ENCODE data around the gene NADSYN1.

NADSYN1 gene

DNA sequence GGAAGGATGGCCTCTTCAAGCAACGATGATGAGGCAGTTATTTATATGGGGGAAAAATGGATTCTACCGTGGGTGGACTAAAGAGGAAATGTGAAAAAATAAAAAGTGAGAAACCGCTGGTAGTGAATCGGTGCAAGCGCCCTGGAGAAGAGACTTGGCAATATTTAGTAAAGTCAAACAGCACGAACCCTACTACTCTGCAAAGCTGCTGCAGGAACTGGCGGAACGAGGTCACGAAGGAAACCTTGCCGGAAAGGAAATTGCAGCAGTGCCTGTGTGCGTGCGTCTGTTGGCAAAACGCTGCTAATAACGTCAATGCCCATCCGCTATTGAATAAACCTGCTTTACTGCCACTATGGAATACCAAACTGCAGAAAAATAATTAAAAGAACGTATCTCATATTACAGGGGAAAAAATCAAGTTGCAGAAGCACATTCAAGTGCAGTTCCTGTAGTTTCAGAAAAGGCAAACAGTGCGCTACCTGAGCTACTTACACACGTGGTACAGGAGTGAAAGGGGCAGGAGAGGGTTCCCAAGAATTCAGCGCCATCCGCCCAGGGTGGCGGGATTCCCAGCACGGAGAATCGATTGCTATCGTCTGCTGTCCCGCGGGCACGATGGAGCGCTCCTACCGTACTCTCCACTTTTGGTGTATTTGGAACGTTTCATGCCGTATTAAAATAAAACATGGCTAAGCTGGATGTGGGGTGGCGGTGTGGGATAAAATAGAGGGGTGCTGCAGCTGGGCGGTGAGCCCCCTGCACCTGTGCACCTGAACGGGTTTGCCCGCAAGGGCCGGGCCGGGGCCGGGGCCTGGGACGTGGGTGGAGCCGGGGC, 585 bp upstream of the NADSYN1 start:
- DNase-seq = peak; percentile 60

DNA sequence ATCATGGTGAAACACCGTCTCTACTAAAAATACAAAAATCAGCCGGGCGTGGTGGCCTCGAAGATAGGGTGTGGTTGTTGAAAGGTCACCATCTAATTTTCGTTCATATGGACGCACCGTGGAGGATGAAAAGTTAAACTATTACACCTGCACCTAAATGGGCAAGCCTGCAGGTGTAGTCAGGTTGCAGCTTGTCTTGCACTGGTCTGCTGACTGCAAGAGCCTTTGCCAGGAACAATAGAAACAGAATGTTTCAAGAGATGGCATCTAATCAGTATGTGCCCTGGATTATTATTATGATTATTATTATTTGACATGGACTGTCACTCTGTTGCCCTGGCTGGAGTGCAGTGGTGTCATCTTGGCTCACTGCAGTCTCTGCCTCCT, 908 bp downstream of the NADSYN1 start:
- DNase-seq = no peak

DNA sequence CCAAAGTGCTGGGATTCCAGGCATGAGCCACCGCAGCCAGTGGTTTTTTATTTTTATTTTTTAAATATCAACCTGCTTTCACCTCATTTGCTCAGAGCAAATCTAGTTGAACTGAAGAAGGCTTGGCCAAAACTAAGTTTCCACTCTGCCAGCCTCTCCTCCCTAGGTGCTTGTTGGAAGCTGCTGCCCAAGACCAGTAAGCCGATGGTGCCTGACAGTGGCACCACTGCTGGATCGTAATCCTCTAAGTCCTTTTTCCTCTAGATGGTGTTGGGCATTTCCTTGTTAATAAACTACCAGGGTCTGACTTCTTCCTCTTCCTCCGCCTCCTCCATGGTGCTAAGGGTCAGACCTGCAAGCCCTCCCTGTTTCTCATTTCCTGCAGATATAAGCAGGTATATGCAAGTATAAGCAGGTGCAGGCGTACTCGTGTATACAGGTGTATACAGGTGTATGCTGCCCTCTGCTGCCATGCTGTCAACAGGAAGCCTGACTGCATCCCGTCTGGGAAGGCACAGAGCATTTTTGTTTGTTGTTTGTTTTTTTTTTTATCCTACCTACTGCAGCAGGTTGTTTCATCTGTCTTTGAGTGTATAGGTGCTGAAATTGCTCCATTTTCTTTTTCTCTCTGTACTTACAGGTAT, 1.6 kb downstream of the NADSYN1 start:
- no peak for DNase-seq

DNA sequence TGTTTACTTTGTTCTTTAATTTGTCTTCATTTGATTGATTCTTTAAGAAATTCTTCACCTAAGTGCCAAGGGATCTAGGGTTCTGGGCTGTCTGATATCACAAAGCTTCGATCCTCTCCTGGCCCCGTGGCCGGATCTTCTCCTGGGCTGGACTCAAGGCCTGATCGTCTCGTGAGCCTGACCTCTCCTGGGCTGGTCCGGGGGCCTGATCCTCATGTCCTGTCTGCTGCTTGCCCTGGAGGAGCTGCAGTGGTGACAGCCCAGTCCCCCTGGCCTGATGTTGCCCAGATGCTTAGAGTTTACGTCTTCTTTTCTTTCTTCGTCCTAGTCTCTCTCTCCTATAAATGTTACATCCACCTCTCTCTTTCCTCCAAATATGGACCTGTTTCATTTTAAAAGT, 3.3 kb downstream of the NADSYN1 start:
- no peak for DNase-seq

DNA sequence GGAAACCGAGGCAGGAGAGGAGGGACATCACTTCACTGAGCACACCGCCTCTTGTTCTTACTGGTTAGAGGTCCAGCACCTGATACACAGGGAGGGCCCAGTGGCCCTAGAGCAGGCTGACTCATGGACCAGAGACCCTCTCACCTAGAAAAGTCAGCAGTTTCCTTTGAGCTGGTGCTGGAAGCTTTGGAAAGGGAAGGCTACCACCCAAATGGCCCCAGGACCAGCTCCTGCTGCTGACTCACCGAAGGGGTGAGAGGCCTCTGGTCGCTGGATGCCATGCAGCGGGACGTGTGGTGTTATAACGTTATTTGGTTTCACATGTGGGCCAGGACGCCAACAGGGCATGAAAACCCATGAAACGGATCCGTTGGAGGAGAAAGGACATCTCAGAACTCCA, 3.8 kb downstream of the NADSYN1 start:
- DNase-seq = no peak

DNA sequence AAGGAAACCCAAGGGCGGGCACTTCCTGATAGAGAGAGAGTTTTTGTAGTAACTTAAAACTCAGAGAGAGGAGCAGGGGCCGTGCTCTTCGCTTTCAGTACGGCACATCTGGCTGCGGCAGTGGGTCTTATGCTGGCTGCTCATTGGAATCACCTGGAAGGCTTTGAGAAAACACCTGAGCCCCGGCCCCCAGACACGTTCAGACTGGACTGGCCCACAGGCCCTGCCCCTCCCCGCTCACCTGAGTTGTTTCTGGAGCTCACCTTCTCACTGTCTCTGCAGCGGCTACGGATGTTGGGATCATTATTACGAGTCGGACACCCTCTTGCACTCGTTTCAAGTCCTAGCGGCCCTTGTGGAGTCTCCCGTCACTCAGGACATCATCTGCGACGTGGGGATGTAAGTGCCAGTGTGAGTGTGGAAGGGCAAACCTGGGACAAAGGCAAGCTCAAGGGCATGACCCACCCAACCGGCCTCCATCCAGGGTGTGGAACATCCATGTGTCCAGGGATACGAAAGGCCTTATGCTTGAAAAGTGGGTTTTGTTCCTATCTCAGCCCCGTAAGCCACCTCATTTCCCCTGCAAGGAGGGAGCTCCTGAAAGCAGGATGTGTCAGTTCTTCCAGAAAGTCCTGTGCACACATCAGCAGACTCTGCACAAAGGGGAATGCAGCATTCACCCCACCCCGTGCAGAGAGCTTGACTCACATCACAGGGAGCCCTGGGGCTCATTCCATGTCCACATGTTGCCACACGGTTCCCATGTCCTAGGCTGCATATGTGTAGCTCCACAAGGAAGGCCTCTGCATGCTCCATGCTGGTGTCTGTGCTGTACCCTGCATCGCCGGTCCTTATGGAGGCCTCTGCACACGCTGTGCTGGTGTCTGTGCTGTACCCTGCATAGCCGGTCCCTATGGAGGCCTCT, 5.4 kb downstream of the NADSYN1 start:
- DNase-seq = no peak

DNA sequence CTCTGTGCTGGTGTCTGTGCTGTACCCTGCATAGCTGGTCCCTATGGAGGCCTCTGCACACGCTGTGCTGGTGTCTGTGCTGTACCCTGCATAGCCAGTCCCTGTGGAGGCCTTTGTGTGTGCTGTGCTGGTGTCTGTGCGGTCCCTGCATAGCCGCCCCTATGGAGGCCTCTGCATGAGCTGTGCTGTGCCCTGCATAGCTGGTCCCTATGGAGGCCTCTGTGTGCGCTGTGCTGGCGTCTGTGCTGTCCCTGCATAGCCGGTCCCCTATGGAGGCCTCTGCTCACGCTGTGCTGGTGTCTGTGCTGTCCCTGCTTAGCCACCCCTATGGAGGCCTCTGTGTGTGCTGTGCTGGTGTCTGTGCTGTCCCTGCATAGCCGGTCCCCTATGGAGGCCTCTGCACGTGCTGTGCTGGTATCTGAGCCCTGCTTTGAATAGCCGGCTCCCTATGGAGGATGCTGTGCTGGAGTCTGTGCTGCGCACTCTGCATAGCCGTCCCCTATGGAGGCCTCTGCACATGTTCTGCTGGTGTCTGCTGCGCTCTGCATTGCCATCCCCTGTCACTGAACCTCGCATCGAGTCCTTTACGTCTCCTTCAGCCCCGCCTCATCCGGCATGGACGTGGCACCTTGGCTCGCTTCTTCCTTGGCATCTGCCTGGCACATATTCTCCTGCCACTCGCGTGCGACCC, 6.2 kb downstream of the NADSYN1 start:
- DNase-seq = no peak

DNA sequence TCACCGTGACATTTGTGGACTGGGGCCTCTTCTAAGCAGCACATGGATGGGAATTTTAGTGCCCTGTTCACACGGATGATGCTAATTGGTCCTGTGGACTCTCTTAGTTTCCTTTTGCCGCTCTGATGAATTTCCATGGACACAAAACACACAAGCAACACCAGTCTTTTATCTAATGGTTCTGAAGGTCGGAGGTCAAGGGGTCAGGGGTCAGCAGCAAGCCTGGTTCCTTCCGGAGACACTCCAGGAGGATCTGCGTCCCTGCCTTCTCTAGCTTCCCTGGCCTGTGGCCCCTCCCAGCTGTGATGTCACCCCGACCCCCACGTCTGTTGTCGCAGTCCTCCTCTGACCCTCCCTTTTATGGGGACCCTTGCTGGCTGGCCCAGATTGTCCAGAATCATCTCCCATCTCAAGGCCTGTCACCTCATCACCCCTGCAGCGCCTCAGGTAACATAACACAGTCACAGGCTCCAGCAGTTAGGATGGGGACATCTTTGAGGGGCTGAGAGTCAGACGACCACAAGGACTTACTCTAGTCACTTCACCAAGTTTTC, 6.8 kb downstream of the NADSYN1 start:
- no peak for DNase-seq

DNA sequence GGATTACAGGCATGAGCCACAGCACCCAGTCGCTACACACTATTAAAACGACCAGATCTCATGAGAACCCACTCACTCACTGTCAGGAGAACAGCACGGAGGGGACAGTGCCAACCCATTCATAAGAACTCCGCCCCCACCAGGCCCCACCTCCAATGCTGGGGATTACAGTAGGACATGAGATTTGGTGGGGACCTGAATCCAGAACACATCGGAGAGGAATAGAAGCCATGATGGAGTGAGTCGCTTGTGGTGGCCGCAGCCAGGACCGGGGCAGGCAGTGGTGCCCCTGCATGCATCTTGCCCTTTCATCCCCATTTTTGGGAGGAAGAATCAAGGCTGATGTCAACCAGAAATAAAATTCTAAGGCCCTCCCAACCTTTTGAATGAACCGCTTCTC, 8.7 kb downstream of the NADSYN1 start:
- DNase-seq = no peak

DNA sequence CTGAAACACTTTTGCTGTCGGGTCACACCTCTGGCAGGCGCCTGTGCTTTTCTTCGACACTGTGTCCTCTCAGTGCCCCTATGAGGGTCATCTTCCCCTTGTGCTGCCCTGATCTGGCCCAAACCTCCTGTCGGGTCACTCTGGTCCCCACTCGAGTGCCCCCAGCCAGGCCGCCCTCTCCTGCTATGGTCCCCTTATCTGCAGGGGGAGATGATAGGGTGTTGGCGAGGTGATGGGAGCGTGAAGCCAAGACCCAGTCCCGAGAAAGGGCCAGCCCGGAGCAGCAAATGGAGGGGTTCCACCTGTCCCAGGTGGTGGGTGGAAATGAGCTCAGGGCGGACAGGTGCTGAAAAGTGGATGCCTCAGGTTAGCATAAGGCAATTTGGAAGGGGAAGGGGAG, 9.7 kb downstream of the NADSYN1 start:
- DNase-seq = no peak

DNA sequence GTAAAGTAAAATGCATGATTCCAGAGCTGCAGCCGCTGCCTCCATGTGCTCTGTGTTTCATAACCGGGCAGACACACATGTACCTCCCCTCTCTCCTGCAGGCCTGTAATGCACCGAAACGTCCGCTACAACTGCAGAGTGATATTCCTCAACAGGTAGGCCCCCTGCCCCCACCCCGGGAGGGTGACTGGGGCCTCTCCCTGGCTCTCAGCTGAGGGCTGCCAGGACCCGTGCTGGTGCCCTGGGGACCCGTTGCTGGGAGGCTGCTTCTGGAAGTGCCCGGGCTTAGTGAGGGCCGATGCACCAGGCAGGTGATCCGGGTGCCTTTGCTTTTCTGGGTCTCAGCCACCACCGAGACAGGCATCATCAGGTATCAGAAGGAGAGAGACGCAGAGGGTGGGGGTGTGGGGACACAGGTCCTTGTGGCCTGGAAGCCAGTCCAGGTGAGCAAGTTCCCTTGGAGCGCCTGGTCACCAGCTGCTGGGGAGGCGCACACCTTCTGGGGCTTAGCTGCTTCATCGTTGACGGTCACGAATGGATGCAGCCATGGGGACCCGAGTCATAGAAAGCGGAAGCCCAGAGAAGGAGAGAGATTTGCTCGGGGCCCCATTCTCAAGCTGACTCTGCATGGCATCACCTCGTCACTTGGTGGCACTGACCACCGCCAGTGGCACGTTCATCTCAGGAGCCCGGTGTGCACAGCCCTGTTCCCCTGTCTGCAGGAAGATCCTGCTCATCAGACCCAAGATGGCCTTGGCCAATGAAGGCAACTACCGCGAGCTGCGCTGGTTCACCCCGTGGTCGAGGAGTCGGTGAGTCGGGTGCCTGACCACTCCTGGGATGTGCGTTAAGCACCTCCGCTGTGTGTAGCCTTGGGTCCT, 10.6 kb downstream of the NADSYN1 start:
- no peak for DNase-seq

DNA sequence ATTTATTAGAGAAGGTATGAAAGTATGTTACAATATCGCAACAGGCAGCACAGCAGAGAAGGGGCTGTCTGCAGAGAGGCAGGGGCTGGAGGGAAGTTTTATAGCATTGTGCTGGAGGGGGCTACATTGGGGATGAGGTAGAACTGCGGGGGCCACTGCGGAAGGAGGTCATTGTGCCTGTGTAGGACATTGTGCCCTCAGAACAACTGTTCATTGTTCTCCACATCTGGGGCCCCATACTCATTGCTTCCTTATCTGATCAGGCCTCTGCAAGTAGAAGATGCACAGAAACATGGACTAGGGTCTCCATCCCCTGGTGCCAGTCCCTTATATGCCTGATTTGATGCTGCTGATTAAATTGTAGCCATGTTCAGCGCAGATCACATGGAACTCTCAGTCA, 12.1 kb downstream of the NADSYN1 start:
- no peak for DNase-seq

DNA sequence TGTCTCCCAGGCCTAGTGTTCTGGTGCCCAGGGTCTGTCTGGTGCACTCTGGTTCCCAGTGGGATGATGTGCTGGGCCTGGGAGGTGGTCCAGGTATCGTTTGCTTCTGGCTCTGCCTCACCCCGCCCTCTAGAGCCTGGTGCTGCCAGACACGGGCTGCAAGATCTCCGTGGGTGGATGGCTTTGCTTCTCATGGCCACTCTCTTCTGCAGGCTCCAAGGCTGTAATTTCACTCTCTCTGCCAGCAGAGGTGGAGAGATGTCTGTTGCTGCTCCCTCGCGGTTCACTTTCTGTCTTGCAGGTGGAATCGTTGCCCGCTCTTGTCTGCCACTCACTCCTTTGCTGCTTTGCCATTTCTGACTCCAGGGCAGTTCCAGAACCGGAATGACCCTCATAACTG, 13.4 kb downstream of the NADSYN1 start:
- no peak for DNase-seq

DNA sequence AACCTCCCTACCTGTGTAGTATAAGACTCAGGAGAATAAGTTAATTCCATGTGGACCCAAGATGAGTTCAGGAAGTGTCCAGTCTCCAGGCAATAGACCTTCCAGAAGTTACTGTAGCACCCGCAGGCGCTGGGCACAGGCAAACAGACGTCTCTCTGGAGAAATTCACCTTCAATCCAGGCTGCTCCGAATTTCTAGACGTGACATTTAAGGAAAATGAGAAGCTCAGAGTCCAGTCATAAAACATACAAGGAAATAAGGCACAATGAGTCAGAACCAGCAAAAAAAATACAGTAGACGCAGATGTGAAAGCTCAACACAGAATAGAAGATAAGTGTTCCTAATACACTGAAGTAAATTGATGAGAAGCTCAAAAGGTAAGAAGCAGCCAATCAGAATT, 14.2 kb downstream of the NADSYN1 start:
- DNase-seq = no peak

DNA sequence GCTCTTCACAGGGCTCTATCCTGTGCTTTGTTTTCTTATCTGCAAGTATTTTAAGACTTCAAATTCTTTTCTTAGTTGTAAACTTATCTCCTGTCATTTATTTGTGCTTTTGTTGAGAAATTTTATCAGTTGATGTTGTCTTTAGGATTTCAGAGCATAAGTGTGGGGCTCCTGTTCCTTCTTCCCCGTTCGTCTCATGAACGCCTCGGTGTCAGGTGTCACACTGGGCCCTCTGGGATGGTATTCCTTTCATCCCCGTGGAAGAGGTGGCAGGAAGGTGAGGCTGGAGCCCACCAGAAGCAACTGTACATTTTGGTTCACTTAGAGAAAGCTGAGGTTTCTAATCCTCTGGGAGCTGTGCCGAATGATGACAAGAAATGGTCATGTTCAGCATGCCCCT, 17.9 kb downstream of the NADSYN1 start:
- no peak for DNase-seq

DNA sequence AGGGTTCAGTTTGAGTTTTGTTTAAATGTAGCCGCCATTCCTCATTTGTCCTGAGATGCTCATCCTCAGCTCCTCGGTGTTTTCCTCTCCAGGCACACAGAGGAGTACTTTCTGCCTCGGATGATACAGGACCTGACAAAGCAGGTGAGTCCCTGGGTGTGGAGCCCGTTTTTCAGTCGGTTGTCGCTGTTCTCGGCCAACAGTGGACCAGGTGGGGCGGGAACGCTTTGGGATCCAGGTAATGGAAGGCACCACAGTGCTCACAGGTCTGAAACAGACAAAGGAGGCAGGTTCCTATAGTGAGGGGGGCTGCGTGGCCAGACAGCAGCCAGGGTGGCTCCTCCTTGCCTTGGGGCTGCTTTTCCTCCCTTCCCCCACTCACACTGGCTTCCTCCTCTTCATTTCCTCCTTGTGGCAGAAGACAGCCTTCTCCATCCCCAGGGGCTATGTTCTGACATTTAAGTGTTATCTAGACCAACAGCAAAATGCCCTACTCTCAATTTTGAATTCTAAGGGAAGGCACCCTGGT, 19.4 kb downstream of the NADSYN1 start:
- DNase-seq = no peak

DNA sequence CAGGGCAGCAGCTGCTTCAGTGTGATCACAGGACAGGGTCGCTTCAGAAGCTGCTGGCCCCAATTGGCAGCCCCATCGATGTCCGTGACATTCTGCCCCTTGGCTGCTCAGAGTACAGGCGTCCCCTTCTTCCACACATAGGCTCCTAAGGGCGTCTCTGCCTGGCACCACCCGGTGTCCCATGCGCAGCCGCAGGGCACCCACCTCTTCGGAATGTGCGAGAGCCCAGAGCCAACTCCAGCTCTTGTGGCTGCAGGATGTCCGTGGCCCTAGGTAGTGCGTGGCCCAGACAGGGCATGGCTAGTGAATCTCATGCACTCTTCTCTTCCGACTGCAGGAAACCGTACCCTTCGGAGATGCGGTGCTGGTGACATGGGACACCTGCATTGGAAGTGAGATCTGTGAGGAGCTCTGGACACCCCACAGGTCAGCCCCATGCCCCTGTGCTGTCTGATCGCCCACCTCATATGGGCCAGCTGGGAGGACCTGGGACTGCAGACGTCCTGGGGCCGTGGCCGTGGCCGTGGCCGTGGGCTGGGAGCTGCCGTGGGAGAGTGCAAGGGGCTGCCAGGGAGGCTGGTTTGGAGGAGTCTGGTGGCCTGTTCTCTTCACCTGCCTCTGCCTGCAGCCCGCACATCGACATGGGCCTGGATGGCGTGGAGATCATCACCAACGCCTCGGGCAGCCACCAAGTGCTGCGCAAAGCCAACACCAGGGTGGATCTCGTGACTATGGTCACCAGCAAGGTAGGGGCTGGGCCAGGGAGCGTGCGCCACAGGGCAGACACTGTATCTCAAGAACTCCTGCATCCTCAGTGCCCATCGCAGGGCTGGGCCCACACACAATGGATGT, 20.2 kb downstream of the NADSYN1 start:
- DNase-seq = no peak

DNA sequence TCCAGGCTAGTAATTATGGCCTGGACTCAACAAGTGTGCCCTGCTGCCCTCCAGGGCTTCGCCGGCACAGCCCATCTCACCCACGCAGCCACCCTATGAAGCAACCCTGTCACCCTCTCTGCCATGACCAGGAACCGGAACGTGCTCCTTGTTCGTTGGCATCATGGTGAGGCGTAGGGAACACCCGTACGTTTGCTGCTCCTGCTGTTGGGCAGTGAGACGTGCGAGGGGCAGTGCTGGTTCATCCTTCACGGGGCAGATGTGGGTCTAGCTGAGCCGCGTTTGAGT, 20.7 kb downstream of the NADSYN1 start:
- no peak for DNase-seq

DNA sequence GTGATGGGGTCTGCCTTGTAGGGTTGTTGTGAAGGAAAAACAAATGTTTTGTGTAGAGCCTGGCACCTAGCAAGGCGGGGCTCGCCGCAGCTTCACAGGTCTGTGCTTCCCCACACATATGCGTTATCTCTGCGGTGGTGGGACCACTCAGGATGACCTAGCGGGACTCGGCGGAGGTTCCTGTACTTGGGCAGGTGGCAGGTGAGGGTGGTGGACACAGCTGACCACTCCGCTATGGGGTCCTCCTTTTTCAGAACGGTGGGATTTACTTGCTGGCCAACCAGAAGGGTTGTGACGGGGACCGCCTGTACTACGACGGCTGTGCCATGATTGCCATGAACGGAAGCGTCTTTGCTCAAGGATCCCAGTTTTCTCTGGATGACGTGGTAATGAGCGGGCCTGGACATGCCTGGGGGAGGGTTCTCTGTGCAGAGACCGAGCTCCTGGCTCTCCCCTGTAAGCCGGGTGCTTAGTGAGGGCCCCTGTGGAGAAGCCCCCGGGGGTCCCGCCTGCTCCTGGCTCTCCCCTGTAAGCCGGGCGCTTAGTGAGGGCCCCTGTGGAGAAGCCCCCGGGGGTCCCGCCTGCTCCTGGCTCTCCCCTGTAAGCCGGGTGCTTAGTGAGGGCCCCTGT, 21.3 kb downstream of the NADSYN1 start:
- no peak for DNase-seq
